GM21360 (cell line): ENCODE data around the gene OXSR1.

ENCODE experiments used
- ATAC-seq: cut with Tn5 transposase; IDR thresholded peaks from one replicate; pipeline ENCODE4 v1.9.1; 2021; ENCODE audit warnings: mild to moderate bottlenecking, moderate library complexity; ENCODE audit not compliant: unreplicated experiment

The OXSR1 gene

DNA sequence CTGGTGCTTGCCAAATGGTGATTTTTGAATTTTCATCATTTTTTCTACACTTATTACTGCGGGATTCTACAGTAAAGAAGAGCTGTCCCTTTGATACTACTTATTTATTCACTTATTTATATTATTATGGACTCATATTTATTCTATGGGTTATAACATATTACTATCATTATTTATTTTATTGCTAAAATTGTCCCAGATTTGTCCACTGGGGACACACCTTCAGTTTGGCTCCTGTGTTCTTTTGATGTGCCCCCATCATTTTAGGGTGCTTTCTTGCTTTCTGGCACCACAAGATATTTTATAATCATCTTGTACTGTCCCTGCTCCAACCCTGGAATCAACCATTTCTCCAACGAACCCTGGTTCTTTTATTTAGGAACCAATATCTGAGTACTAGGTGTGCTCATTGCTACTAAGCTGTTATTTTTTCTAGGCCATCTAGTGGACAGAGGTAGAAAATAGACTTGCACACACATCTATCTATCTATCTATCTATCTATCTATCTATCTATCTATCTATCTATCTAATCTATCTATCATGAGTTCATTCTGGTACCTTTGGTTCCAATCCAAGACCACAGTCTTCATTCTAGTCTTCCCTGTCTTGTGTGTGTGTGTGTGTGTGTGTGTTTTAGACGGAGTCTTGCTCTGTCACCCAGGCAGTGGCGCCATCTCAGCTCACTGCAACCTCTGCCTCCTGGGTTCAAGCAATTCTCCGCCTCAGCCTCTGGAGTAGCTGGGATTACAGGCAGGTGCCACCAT is 132.8 kb downstream of the OXSR1 start:
- ATAC-seq: no peak
